ENCODE results near the gene IRF2BP1.

The IRF2BP1 gene

DNA sequence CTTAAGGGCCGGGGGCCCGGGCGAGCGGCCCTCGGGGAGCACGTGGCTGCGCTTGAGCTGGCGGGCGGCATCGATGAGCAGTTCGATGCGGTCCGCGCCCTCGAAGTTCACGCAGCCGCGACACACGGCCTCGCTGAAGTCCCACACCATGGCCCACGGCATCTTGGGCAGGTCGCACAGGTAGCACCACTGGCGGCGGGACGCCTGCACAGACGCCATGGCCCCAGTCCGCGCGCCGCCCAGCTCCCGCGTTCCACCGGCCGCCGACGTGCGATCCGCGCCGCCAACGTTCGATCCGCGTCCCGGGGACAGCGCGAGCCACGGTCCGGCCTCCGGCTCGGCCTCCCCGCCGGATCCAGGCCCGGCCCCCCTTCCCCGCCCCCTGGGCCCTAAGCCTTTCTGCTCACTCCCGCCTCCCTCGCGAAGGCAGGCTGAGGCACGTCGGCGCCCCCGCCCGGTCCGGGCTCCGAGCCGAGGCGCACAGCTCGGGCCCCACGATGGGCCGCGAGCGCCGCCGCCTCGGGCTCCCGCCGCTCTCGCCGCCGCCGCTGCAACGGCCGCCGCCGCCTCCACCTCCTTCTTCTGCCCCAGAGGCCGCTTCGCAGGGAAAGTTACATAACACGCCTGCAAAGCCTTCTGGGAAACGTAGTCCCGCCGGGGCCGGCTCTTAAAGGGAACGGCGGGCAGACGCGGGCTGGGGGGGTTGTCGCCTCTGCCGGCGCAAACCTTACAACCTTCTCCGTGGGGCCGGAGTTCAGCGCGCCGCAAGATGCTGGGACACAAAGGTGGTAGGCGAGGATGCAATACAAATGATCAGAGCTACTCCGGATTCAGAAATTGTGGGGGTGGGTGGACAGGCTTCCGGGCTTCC is at the start of gene IRF2BP1:
IRF2BP1 (minus strand) TSS at position 586 of the 871 bp plus-strand sequence; CDS start at position 219, 367 bp downstream.
- peak; percentile 84 for DNase-seq

DNA sequence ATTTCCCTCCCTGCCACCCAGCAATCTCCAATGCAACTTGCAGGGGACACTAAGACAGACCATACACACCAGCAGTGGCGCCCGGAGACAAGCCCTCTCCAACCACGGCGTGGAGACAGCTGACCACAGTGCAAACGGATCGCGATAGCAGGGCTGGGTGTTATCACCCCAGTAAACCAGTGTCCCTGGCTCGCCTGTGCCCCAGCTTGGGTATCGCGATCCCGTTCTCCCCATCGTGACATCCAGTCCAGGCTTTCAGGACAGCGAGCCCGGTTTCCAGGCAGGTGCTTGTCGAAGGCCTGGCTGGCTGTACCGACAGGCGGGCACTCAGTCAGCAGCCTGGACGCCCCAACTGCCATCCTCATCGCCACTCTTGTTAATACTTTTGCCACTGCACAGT is 49.3 kb upstream of the IRF2BP1 start:
- no peak for DNase-seq

- DNase-seq: no peak
Measured at GRCh38 chr19:45934551-45935230, 48.8 kb upstream of the IRF2BP1 start.

- DNase-seq: no peak
Measured at GRCh38 chr19:45933759-45934158, 47.8 kb upstream of the IRF2BP1 start.

DNA sequence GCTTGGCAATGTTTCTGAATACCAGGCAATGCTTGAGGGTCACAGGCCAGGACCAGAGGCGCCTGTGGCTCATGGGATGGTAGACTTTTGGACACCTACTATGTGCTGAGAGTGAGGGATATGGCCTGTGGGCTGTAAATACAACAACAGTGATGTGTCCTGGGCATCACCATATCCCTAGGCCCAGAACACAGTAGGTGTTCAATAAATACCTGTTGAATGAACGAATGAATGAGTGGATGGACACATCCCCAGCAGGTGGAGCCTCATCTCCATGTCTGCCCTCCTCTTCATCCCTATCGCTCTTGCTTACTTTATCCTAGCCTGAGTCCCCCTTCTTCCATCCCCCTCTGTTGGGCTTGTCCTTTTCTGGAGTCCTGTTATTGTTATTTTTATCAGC is 45.1 kb upstream of the IRF2BP1 start:
- no peak for DNase-seq

DNA sequence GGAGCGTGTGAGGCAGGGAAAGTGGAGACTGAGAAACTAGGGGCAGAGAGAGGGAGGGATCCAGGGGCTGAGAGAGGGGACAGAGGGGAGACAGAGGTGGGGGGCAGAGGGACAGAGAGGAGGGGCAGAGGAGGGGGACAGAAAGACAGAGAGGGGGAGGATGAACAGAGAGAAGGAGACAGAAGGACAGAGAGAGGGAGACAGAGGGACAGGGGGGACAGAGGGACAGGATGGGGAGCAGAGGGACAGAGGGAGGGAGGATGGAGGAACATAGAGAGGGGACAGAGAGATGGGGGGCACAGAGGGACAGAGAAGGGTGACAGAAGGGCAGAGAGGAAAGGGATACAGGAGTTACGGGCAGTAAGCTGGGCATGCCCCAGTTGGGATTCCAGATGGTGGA is 43.3 kb upstream of the IRF2BP1 start:
- DNase-seq: no peak

GRCh38 chr19:45927565-45928261 is 41.8 kb upstream of the IRF2BP1 start:
- peak; percentile 80 for DNase-seq

DNA sequence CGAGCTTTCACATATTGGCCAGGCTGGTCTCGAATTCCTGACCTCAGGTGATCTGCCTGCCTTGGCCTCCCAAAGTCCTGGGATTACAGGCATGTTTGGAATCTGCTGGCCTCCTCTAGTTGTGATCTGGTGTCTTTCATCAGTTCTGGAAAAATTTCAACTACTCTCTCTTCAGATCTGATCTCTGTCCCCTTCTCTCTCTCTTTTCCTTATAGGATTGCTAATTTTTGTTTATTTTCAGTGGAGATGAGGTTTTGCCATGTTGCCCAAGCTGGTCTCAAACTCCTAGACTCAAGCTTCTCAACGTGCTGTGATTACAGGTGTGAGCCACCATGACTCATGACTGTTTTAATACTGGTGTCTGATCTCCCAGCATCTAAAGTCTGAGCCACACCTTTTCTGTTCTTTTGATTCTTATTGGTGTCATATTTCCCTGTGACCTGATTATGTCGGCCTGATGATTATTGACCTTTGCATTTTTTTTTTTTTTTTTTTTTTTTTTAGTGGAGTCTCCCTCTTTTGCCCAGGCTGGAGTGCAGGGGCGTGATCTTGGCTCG is 39.0 kb upstream of the IRF2BP1 start:
- no peak for DNase-seq

DNA sequence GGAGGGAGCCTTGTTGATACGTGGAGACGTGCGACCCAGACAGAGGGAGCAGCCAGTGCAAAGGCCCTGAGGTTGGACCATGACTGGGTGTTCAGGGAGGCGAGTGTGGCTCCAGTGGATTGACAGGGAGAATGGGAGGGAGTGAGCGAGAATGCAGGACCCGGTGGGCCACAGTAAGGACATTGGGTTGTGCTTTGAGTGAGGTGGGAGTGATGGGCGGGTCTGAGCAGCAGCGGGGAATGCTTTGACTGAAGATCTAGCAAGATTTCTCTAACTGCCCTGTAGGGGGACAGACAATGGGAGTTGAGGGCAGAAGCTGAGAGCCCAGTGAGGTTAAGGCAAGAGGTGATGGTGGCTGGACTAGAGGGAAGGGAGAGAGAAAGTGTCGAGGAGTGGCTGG is 36.3 kb upstream of the IRF2BP1 start:
- no peak for DNase-seq

- DNase-seq: no peak
Measured at GRCh38 chr19:45920458-45920857, 34.5 kb upstream of the IRF2BP1 start.

DNA sequence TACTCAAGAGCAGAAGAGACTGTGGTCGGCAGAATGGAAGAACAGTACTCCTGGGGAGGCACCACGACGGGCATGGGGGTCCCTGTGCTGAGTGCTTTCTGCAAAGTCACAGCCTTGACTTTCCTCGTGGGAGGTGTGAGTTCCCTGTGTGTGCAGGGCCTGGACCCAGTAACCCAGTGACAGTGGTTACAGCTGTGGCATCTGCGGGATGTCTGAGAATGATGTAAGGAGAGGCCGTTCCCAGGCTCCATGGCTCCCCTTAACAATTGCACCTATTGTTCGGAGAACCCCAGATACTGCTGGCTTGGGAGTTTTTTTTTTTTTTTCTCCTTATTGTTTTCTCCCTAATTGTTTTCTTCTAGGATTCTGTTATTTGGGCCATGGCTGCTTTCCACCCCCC is 33.7 kb upstream of the IRF2BP1 start:
- DNase-seq: no peak

DNA sequence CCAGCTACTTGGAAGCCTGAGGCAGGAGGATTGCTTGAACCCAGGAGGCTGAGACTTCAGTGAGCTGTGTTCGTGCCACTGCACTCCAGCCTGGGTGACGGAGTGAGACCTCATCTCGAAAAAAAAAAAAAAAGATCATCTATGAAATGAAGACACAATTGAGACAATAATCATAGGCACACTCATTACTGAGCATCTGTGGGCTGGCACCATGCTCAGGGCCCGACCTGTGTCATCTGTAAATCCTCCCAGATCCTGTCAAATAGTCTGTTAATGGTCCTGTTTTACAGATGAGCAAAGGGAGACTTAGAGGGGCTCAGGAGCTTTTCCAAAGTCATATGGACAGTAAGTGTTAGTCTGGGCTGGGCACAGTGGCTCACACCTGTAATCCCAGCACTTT is 32.8 kb upstream of the IRF2BP1 start:
- no peak for DNase-seq

- no peak for DNase-seq
Measured at GRCh38 chr19:45917421-45918091, 31.6 kb upstream of the IRF2BP1 start.

- DNase-seq: no peak
Measured at GRCh38 chr19:45913874-45914830, 28.2 kb upstream of the IRF2BP1 start, which contains the start of gene NANOS2. Gene NANOS2 (minus strand): TSS chr19:45914778. CDS start chr19:45914693, 85 bp downstream.

DNA sequence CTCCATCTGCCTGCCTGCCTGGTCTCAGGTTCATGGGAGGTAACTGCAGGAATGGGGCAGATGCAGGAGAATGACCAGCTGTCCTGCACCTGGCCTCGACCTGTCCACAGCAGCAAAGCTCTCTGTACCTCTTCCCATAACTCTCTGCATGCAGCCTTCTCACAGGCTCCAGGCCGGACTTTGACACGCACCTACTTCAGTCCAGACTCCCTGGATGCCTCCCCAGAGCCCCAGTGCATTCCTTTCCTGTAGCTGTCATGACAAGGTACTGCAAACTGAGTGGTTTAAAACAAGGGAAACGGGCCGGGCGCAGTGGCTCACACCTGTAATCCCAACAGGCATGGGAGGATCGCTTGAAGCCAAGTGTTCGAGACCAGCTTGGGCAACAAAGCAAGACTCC is 25.4 kb upstream of the IRF2BP1 start:
- DNase-seq: no peak

GRCh38 chr19:45908956-45909355 is 23.0 kb upstream of the IRF2BP1 start:
- DNase-seq: no peak

GRCh38 chr19:45906221-45906620 is 20.3 kb upstream of the IRF2BP1 start:
- no peak for DNase-seq

- DNase-seq: no peak
Measured at GRCh38 chr19:45905011-45905410, 19.1 kb upstream of the IRF2BP1 start.

DNA sequence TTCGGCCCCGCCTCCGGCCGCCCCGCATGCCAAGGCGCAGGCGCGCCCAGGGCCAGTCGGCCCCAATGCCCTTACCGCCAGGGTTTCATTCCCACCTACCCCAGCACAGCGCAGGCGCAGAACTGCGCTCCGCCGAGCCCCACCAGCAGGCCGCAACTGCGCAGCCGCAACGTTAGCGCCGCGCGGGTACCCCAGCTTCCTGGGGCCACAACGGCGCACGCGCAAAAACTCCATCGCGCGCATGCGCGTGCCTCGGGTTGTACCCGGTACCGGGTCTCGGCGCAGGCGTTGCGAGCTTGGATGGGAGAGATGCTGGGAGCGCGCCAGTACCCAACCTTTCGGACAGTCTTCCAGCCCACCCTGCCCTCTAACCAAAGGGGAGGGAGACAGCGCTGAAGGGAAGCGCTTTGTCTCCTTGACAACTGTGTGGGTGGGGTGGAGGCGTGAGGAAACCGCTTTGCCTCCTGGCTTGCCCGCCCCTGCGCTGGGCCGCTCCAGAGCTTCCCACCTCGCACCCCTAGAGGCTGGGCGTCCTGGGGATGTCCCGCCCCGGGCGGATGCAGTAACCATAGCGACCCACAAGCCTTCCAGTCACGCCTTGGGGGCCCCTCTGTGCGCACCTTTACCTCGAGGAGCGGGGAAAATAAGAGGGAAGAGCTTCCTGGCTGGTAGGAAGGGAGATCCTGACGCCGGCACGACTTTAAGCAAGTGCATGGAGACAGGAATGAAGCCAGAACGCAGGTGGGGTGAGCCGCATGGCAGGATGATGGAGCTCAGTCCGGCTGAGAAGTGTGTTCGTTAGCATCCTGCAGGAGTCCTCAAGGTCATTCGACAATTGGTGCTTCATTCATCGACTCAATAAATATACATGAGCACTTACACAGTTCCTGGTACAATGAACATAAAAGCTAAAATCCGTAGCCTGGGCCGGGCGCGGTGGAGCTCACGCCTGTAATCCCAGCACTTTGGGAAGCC is 17.0 kb upstream of the IRF2BP1 start:
- DNase-seq: peak; percentile 99

Data from activated gamma-delta T cell treated with Interleukin-2 at 50 U/mL for 16 hours (primary cell).